ENCODE results near the gene CAMKK2.

- no peak for TF ChIP-seq EZH2phosphoT487 (IDR thresholded peaks at IDR 0.05; ENCODE audit: borderline replicate concordance)
- TF ChIP-seq CTCF (conservative IDR thresholded peaks at IDR 0.05; ENCODE audit: low read length), result no peak
Measured at GRCh38 chr12:121301876-121302275, 5.4 kb upstream of the CAMKK2 start.
